22Rv1 (cell line): ENCODE results near the gene RGS6.

Experiments used
- H3K27ac ChIP-seq: fragments of 450-650 bp; 2 replicates; pipeline ENCODE4 v1.5.1; 2017
- CTCF ChIP-seq: fragments of 450-650 bp; IDR thresholded peaks from 2 replicates; pipeline ENCODE4 v1.5.1; 2017; ENCODE audit warnings: mild to moderate bottlenecking
- ZFX ChIP-seq: fragments of 450-650 bp; IDR thresholded peaks from 2 replicates; pipeline ENCODE4 v1.6.1; 2017; ENCODE audit warnings: antibody characterized with exemption, borderline replicate concordance

The RGS6 gene

GRCh38 chr14:72070458-72070857 is 138.2 kb downstream of the RGS6 start:
- no peak for TF ChIP-seq ZFX
- TF ChIP-seq CTCF = no peak
- no peak overlapping the region for H3K27ac ChIP-seq

- no peak for TF ChIP-seq ZFX
- 0 out of 2 replicates have a peak, but pooled peaks have one; percentile 8 for TF ChIP-seq CTCF
- H3K27ac ChIP-seq = no peak overlapping the region
Measured at GRCh38 chr14:72075649-72076334, 143.6 kb downstream of the RGS6 start.

GRCh38 chr14:72081137-72081536 is 148.9 kb downstream of the RGS6 start:
- H3K27ac ChIP-seq = no peak overlapping the region
- TF ChIP-seq ZFX (no peak), CTCF (no peak)

- H3K27ac ChIP-seq = no peak overlapping the region
- TF ChIP-seq CTCF (no peak), ZFX (no peak)
Measured at GRCh38 chr14:72084935-72085334, 152.7 kb downstream of the RGS6 start.

- no peak for TF ChIP-seq ZFX
- no peak for TF ChIP-seq CTCF
- no peak overlapping the region for H3K27ac ChIP-seq
Measured at GRCh38 chr14:72089625-72090024, 157.4 kb downstream of the RGS6 start.

- TF ChIP-seq CTCF (no peak), ZFX (no peak)
- H3K27ac ChIP-seq = no peak overlapping the region
Measured at GRCh38 chr14:72094844-72095582, 162.8 kb downstream of the RGS6 start.

- TF ChIP-seq CTCF (no peak), ZFX (no peak)
- no peak overlapping the region for H3K27ac ChIP-seq
Measured at GRCh38 chr14:72097173-72097783, 165.0 kb downstream of the RGS6 start.
